Kidney capillary endothelial cell (primary cell): ENCODE data around the gene SPHK2.

Experiments
- DNase-seq: peaks from one replicate; pipeline ENCODE4 v3.0.0-alpha.2; 2018; ENCODE audit warnings: low spot score

SPHK2 gene

GRCh38 chr19:48603850-48604249 lies 15.5 kb upstream of the SPHK2 start:
- no peak for DNase-seq

GRCh38 chr19:48606463-48607358 lies 12.6 kb upstream of the SPHK2 start, which contains the start of gene SPACA4:
Gene SPACA4, plus strand, starts transcription at chr19:48606742. Its CDS starts 237 bp downstream, at chr19:48606979.
- DNase-seq: no peak

GRCh38 chr19:48607359-48607755 lies 11.9 kb upstream of the SPHK2 start:
- no peak for DNase-seq

GRCh38 chr19:48608798-48609263 lies 10.5 kb upstream of the SPHK2 start:
- DNase-seq: no peak

GRCh38 chr19:48609571-48610108 lies 9.7 kb upstream of the SPHK2 start:
- DNase-seq: no peak

GRCh38 chr19:48611872-48612271 lies 7.4 kb upstream of the SPHK2 start:
- no peak for DNase-seq

- DNase-seq: no peak
Measured at GRCh38 chr19:48613024-48613851, 6.1 kb upstream of the SPHK2 start.

- no peak for DNase-seq
Measured at GRCh38 chr19:48613852-48614435, 5.4 kb upstream of the SPHK2 start.

GRCh38 chr19:48614436-48615230 lies 4.7 kb upstream of the SPHK2 start, which contains the start of gene FAM83E:
Gene FAM83E, minus strand, starts transcription at chr19:48615076. Its CDS starts 1,704 bp downstream, at chr19:48613372.
- DNase-seq: no peak

- no peak for DNase-seq
Measured at GRCh38 chr19:48615231-48616040, 3.9 kb upstream of the SPHK2 start.

- no peak for DNase-seq
Measured at GRCh38 chr19:48616041-48616436, 3.3 kb upstream of the SPHK2 start.

- no peak for DNase-seq
Measured at GRCh38 chr19:48616491-48617056, 2.7 kb upstream of the SPHK2 start.

- DNase-seq: no peak
Measured at GRCh38 chr19:48617146-48617937, 2.0 kb upstream of the SPHK2 start.

GRCh38 chr19:48618278-48618915 lies 909 bp upstream of the SPHK2 start:
- no peak for DNase-seq

- no peak for DNase-seq
Measured at GRCh38 chr19:48619692-48620585, 633 bp downstream of the SPHK2 start.

GRCh38 chr19:48623556-48624066 lies 4.3 kb downstream of the SPHK2 start:
- no peak for DNase-seq

GRCh38 chr19:48624067-48624594 lies 4.8 kb downstream of the SPHK2 start:
- DNase-seq: peak; percentile 98
